AG04449 (cell line): Measurements from ENCODE around the gene CD4.

Experiments
- CTCF ChIA-PET: fragments of 350-600 bp; formaldehyde crosslinking; extraction: SDS; loops from one replicate; lab custom pipeline; 2021; ENCODE audit warnings: antibody characterized with exemption; lab: Yijun Ruan, JAX
- POLR2A ChIA-PET: fragments of 400-600, 350-600 bp; formaldehyde crosslinking; extraction: SDS; loops from one replicate; lab custom pipeline; 2020; ENCODE audit warnings: antibody characterized with exemption, inconsistent platforms; lab: Yijun Ruan, JAX
- DNase-seq: peaks from one replicate; pipeline ENCODE4 v3.0.0-alpha.2; 2010; ENCODE audit warnings: low read depth, low spot score
- H3K4me3 ChIP-seq: 2 replicates; pipeline ENCODE4 v1.5.1; 2011; ENCODE audit warnings: low read depth, mild to moderate bottlenecking, control low read depth, low read length
- TF ChIP-seq, protein P1 (sequence below): IDR thresholded peaks from one replicate; pipeline ENCODE4 v1.5.1; 2011; ENCODE audit warnings: mild to moderate bottlenecking, moderate library complexity, low read length, control low read depth, inconsistent platforms; ENCODE audit not compliant: insufficient read depth; ENCODE audit errors: missing control alignments

Gene CD4

DNA sequence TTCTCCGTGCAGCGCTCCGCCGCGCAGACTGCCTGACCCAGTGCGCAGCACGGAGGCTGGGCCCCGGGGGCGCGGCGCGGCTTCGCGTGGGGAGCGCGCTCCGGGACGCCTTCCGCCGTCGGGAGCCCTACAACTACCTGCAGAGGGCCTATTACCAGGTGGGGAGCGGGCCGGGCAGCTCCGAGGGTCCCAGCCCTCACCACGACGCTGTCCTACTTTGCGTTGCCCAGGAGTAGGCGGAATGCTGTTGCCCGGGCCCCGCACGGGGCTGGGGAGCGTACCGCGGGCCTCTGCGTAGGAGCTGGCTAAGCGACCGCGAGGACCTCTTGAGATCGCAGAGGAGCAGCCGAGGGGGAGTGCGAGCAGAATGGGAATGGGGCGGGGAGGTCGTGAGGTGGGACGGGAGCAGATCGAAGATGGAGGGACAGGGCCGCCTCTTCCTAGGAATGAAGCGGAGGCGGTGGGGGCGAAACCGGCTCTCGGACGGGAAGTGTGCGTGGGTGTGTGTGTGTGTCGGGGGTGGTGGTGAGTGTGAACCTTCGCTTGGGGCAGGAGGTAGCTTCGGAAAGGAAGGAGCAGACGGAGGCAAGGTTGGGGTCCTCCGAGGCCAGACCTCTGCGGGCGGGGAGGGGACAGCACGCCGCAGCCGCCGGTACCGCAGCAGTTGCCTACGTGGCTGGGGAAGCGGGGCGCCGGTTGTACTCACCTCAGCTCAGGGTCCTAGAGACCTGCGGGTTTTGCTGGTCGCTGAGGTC, 39.6 kb downstream of the CD4 start:
- ChIA-PET POLR2A (interaction anchor here (1.4 to 4.6 kb wide), 8 partner anchors 12 to 105 kb away, joined by 3 to 25 read pairs (median 16); partner anchors contain the start of genes CDCA3, COPS7A, GNB3 and MLF2), CTCF (interaction anchor here (0.8 to 17.9 kb wide), 11 partner anchors 6 to 214 kb away, joined by 3 to 316 read pairs (median 9); partner anchors contain the start of genes CDCA3, COPS7A, GNB3 and MLF2)
- no peak for DNase-seq
- peak overlapping the region; percentile 91 for H3K4me3 ChIP-seq
- TF ChIP-seq, protein P1, sequence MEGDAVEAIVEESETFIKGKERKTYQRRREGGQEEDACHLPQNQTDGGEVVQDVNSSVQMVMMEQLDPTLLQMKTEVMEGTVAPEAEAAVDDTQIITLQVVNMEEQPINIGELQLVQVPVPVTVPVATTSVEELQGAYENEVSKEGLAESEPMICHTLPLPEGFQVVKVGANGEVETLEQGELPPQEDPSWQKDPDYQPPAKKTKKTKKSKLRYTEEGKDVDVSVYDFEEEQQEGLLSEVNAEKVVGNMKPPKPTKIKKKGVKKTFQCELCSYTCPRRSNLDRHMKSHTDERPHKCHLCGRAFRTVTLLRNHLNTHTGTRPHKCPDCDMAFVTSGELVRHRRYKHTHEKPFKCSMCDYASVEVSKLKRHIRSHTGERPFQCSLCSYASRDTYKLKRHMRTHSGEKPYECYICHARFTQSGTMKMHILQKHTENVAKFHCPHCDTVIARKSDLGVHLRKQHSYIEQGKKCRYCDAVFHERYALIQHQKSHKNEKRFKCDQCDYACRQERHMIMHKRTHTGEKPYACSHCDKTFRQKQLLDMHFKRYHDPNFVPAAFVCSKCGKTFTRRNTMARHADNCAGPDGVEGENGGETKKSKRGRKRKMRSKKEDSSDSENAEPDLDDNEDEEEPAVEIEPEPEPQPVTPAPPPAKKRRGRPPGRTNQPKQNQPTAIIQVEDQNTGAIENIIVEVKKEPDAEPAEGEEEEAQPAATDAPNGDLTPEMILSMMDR: no peak

DNA sequence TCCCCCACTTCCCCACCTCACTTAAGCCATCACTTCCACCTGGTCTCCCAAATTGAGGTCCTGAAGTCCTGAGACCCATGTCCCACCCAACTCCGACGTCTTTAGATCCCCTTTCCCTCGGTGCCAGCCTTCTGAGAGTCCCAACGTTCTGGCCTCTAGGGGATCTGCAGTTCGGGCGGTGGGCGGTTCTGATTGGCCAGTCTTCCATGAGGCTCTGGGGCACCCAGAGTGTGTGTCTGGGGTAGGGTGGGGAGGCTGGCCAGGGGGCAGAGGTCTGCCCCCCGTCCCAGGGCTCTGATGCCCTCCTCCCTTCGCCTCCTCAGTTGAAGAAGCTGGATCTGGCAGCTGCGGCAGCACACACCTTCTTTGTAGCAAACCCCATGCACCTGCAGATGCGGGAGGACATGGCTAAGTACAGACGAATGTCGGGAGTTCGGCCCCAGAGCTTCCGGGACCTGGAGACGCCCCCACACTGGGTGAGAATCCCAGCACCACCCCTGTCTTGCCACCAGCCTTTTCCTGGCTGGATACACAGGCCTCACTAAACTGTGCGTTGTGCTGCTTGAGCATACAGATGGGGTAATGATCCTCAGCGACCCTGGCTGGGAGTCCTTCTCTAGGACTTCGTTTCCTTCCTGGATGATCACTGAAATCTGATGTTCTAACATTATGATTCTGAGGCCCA, 40.4 kb downstream of the CD4 start:
- ChIA-PET CTCF (interaction anchor here (0.8 to 17.9 kb wide), 8 partner anchors 17 to 214 kb away, joined by 3 to 316 read pairs (median 8); partner anchors contain the start of genes CDCA3, COPS7A, GNB3 and MLF2), POLR2A (interaction anchor here (1.4 to 4.6 kb wide), 7 partner anchors 11 to 77 kb away, joined by 3 to 25 read pairs (median 17); partner anchors contain the start of genes CDCA3, GNB3, MLF2 and PTMS)
- H3K4me3 ChIP-seq: peak overlapping the region; percentile 91
- TF ChIP-seq, protein P1: peak; percentile 14
- no peak for DNase-seq

DNA sequence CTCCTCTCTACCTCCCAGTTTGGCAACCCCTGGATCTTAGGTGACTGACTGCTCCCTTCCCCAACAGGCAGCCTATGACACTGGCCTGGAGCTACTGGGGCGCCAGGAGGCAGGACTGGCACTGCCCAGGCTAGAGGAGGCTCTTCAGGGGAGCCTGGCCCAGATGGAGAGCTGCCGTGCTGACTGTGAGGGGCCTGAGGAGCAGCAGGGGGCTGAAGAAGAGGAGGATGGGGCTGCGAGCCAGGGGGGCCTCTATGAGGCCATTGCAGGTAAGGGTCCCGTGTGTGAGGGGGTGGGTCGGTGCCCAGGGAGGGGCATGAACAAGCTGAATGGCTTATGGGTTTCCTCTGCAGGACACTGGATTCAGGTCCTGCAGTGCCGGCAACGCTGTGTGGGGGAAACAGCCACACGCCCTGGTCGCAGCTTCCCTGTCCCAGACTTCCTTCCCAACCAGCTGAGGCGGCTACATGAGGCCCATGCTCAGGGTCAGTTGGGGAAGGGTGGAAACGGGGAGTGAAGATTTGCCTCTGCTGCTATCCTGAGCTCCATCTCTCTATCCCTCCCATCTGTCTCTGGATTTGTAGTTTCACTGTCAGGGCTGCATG, 41.1 kb downstream of the CD4 start:
- CTCF ChIA-PET: interaction anchor here (1.1 to 17.9 kb wide), 6 partner anchors 17 to 215 kb away, joined by 3 to 316 read pairs (median 8); partner anchors contain the start of genes CDCA3, GNB3, MLF2 and PTMS
- DNase-seq: no peak
- POLR2A ChIA-PET: interaction anchor here (2.3 to 4.6 kb wide), 5 partner anchors 10 to 64 kb away, joined by 7 to 25 read pairs (median 17); partner anchors contain the start of genes CDCA3, GNB3, PTMS and TPI1
- TF ChIP-seq, protein P1: no peak
- peak overlapping the region; percentile 91 for H3K4me3 ChIP-seq

DNA sequence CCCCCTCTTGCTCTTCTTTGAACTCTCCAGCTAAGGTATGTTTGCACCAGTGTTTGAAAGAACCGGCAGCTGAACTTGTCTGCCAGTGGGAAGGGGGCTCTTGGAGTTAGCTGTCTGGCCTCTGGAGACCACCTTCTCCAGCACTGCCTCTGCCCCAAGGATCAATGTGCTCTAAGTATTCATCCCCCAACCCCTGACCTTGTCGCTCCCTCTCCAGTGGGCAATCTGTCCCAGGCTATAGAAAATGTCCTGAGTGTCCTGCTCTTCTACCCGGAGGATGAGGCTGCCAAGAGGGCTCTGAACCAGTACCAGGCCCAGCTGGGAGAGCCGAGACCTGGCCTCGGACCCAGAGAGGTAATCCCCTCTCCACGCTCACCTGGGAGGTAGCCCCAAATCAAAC, 41.7 kb downstream of the CD4 start:
- no peak for DNase-seq
- TF ChIP-seq, protein P1: no peak
- no peak overlapping the region for H3K4me3 ChIP-seq
- POLR2A ChIA-PET: interaction anchor here (0.6 to 4.6 kb wide), 6 partner anchors 12 to 65 kb away, joined by 3 to 25 read pairs (median 10); partner anchors contain the start of genes CDCA3, PTMS, TPI1 and USP5
- CTCF ChIA-PET: interaction anchor here (1.1 to 17.9 kb wide), 4 partner anchors 16 to 77 kb away, joined by 3 to 316 read pairs (median 156); partner anchors contain the start of genes CDCA3, GNB3, MLF2 and SPSB2

DNA sequence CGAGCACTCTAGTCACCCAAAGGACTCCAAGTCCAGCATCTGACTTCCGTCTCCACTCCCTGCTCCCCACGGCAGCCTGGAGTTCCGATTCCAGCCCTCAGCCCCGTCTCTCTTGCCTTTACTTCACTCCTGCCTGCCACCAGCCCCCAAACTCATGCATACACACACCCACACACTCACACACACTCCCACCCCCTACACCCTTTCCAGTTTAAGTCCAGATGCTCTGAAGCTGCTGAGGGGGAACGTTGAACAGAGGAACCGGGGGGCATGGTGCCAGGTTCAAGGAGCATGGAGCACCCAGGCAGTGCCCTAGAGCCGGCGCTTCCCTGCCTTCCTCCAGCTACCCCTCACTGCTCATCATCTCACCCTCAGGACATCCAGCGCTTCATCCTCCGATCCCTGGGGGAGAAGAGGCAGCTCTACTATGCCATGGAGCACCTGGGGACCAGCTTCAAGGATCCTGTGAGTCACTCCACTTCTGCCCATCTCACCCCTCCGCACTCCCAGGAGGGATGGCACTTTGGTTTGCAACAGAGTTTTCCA, 42.2 kb downstream of the CD4 start:
- DNase-seq: no peak
- ChIA-PET POLR2A (interaction anchor here (0.6 to 4.6 kb wide), 4 partner anchors 11 to 65 kb away, joined by 3 to 25 read pairs (median 12); partner anchors contain the start of genes CDCA3, PTMS, TPI1 and USP5), CTCF (interaction anchor here (1.2 to 17.9 kb wide), 4 partner anchors 7 to 78 kb away, joined by 6 to 316 read pairs (median 194); partner anchors contain the start of genes CDCA3, GNB3, GPR162 and MLF2)
- H3K4me3 ChIP-seq: no peak overlapping the region
- TF ChIP-seq, protein P1: no peak
